ENCODE data around the gene TTLL11.

DNA sequence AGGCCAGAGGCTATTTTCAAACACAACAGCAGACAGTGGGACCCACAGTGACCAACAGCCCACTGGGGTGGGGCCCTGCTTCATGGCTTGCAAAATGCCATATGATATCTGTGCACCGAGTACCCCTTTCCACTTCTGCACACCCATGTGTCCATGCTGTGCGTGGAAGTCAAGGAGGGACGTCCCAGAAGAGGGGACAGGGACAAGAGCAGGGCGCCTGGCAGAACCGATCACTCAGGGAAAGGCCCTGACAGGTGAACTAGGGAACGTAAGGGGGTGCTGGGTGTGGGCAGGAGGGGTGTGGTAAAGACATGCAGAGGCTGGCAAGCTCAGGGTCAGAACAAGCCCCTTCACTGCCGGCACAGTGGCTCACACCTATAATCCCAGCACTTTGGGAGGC, 7.6 kb upstream of the TTLL11 start:
- no peak for TF ChIP-seq CTCF (conservative IDR thresholded peaks at IDR 0.05; ENCODE audit: low read depth, low read length)
- no peak for TF ChIP-seq EZH2 (IDR thresholded peaks at IDR 0.05; ENCODE audit: low read length, unreplicated experiment)
